Head of caudate nucleus (tissue), 42 donors: ENCODE data around the gene MFAP3.
A peak's percentile ranks its signal among the peaks of the same experiment; 100 is the strongest.
"Not testable (repeated sequence)": the region's sequence is repeated elsewhere in the genome, so short reads cannot be mapped to it uniquely, and the experiment has no call there.

Source experiments
- DNase-seq, 42 donors: peaks; one replicate each; pipeline versions ENCODE4 v3.0.0 to v3.0.0-alpha.2; 2020 to 2021; ENCODE audit warnings: mixed read lengths in 7 of 42
- intact Hi-C: fragments of 100-400 bp; cut with DNase I; formaldehyde crosslinking; loops from one replicate; pipeline ENCODE4 v1.15.0; 2022

MFAP3 gene

DNA sequence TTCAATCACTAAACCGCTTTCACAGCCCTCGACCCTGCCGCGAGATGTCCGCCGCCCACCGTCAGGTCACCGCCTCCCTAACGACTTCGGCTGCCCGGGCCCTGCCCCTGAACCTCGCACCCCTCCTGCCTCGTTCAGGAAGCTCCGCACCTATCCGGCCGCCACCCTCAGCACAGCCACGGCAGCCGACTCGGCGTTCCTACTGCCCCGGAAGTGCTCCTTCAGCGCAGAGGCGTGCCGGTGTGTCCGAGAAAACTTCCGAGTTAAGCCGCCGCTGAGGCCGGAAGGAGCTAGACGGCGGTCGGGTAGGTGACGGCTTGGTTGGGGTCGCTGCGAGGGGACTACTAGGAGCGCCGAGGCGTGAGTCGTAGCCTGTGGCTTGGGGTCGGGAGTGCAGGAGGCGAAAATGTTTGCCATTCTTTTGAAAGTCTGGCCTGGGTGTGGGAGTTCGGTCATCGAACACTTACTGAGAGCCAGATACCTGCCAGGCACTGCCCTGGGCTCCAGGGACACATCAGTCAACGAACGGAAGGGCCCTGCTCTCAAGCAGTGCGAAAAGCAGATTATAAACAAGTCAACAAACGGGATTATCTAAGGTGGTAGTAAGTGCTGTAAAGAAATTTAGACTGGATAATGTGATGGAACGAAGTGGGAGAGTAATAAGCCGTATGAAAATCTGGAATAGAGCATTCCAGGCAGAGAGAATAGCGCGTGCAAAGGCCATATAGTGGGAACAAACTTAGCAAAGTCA is at the start of gene MFAP3, which contains the start of gene FAM114A2:
Gene MFAP3 (plus strand): TSS at position 261 of the 751 bp plus-strand sequence. CDS start 10,756 bp downstream, outside the sequence.
Gene FAM114A2 (minus strand): TSS at position 204 of the 751 bp plus-strand sequence. CDS start 3,957 bp downstream, outside the sequence.
- DNase-seq: peak; percentile 76 to 95 (median 88)
- intact Hi-C loops: no loop called here

GRCh38 chr5:153991168-153991567 is 47.6 kb upstream of the MFAP3 start:
- no peak for DNase-seq
- intact Hi-C loops: no loop called here

GRCh38 chr5:153998010-153998409 is 40.8 kb upstream of the MFAP3 start:
- intact Hi-C loops: no loop called here
- DNase-seq: no peak

- no peak for DNase-seq
- intact Hi-C loops: no loop called here
Measured at GRCh38 chr5:153998768-153999167, 40.0 kb upstream of the MFAP3 start.

DNA sequence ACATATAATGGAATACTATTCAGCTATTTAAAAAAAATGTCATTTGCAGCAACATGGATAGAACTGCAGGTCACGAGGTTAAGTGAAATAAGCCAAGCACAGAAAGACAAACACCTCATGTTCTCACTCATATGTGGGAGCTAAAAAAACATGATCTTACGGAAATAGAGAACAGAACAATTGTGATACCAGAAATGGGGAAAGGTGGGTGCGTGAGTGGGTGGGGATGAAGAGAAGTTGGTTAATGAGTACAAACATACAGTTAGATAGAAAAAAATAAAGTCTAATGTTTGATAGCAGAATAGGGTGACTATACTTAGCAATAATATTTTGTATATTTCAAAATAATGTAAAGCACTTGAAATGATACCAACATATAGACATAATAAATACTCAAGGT is 38.8 kb upstream of the MFAP3 start:
- intact Hi-C loops: no loop called here

DNA sequence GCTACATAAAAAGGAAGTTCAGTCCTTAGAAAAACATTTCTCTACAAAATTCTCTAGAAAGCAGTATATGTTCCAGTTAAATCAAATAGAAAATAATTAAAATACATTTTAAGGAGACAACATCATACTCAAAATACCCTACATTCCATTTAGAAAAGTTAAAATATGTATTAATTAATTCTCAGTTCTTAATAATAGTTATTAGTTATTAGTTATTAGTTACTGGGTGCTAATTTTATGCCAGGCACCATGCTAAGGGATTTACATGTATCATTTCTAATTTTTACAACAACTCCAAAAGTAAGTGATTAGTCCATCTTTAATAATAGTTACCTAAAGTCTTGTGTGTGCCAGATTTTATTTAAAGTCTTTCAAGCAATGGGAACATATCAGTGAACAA is 38.1 kb upstream of the MFAP3 start:
- intact Hi-C loops: no loop called here
- DNase-seq: no peak

More for the DNA sequence above, 38.8 kb upstream of the MFAP3 start:
- DNase-seq: peak in 21 of 42 donors; percentile 5 to 68 (median 18)

DNA sequence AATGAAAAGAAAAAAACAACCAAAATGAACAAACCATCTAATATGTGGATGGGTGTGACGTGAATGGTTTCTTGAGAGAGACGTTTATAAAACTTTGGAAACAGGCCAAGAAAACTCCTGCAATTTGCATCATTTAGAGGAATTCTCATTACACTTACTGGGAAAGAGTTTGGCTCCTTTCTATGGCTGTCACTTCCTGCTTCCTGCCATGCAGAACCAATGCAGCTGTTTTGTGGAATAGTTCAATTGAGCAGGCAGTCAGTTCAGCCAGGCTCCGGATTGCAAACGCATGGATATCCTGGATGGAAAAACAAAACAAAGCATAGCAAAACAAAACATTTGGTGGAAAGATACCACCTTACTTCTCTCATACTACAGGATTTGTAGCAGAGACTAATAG is 36.7 kb upstream of the MFAP3 start:
- intact Hi-C loops: no loop called here
- no peak for DNase-seq

DNA sequence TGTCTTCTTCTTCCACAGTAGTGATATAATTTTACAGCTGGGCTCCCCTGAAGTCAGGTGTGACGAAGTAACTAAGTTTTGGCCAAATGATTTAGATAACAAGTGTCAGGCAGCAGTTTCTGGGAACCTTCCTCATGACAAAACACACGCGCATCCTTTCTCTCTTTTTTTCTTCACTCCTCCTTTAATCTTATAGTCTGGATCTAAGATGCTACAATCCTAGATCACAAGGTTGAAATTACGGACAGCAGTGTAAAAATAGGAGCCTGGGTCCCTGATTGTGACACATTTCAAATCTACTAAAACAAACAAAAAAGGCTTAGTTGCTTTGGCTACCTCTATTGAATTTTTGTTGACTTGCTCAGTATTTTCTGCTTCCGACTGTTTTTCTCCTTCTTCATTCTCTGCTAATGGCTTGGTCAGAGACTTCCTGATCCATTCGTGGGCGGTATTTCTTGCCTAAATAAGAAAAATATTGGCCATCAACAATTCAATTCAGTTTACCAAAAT is 36.2 kb upstream of the MFAP3 start:
- DNase-seq: no peak
- intact Hi-C loops: no loop called here

DNA sequence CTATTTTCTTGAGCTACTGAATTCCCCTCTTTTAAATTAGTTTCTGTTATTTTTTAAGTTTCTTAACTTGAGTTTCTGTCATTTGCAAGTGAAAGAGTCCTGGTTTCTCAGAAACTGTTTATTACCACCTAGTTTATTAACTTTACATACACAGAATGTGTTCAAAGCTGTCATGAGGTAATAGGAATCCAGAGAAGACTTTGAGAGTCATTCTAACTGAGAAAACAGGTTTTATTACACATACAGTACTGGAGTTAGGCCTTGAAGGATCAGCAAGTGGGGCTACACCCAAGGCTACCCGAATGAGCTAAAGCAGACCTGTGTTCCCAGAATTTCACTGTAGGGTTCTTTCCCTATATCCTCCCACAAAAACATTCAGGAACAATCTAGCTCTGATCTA is 33.1 kb upstream of the MFAP3 start:
- no peak for DNase-seq
- intact Hi-C loops: no loop called here

DNA sequence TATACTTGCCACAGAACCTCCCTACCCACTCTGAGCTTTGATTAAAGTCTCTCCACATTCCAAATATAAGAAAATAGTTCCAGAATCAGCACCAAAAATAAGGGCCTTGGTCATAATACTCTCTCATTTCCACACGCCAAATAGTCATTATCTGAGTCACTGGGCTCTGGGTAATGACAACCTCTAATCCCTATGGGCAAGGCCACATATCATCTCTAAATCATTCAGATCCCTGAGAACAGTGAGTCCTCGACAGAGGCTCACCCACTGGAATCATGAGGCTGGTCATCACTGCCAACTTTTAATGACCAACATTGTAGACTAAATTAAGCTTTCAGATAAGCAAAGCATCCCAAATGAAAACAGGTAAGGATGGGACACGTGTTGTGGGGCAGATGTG is 28.1 kb upstream of the MFAP3 start:
- intact Hi-C loops: no loop called here
- no peak for DNase-seq

GRCh38 chr5:154015071-154015693 is 23.6 kb upstream of the MFAP3 start:
- intact Hi-C loops: no loop called here
- DNase-seq: no peak

DNA sequence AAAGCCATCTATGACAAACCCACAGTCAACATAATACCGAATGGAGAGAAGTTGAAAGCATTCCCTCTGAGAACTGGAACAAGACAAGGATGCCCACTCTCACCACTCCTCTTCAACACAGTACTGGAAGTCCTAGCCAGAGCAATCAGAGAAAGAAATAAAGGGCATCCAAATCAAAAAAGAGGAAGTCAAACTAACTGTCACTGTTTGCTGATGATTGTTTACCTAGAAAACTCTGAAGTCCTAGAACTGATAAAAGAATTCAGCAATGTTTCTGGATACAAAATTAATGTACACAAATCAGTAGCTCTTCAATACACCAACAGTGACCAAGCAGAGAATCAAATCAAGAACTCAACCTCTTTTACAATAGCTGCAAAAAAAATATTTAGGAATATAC is 19.8 kb upstream of the MFAP3 start:
- intact Hi-C loops: not testable (repeated sequence)

DNA sequence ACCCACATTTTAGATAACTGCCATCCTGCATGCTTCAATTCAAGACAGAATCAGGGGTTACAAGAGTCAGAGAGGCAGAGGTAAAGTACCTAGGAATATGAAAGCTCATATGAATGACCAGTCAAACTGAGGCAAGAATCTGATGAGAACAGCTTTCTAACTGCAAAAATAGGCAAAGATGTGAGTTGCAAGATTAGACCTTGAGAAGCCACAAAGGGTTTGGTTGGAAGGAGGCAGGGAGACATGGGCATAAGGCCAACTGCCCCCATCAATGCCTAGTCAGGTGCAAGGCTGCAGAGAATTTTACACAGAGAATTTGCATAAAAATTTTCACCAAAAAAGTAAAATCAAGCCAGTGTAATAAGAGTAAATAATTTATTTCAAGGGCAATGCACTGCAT is 12.8 kb upstream of the MFAP3 start:
- intact Hi-C loops: no loop called here
- no peak for DNase-seq

More for the DNA sequence above, 19.8 kb upstream of the MFAP3 start:
- DNase-seq: not testable (repeated sequence)

- DNase-seq: no peak
- intact Hi-C loops: no loop called here
Measured at GRCh38 chr5:154031937-154032489, 6.8 kb upstream of the MFAP3 start.

GRCh38 chr5:154034944-154035343 is 3.8 kb upstream of the MFAP3 start:
- DNase-seq: no peak
- intact Hi-C loops: no loop called here

DNA sequence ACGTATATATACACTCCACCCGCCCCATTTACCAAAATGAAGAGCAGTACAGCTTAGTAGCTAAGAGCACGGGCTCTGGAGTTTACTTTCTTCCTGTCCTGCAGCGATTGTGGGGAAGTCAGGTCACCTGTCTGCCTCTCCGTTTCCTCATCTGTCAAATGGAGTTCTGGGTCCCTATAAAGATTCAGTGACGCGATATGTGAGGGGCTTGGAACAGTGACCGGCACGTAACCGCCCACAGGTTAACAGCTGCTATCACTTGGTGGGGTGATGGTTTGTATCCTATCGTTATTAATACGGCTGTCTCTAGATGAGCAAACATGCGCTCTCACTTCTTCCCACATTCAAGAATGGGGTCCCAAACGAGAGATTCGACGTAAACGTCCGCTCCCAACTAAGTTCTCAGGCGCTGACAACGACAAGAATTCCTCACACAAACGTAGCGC is 483 bp upstream of the MFAP3 start:
- peak in 10 of 42 donors; percentile 2 to 47 (median 18) for DNase-seq
- intact Hi-C loops: no loop called here

- no peak for DNase-seq
Measured at GRCh38 chr5:154039458-154039829, 677 bp downstream of the MFAP3 start.

GRCh38 chr5:154042766-154043165 is 4.0 kb downstream of the MFAP3 start:
- no peak for DNase-seq
- intact Hi-C loops: no loop called here

More at GRCh38 chr5:154039458-154039829, 677 bp downstream of the MFAP3 start:
- intact Hi-C loops: no loop called here

DNA sequence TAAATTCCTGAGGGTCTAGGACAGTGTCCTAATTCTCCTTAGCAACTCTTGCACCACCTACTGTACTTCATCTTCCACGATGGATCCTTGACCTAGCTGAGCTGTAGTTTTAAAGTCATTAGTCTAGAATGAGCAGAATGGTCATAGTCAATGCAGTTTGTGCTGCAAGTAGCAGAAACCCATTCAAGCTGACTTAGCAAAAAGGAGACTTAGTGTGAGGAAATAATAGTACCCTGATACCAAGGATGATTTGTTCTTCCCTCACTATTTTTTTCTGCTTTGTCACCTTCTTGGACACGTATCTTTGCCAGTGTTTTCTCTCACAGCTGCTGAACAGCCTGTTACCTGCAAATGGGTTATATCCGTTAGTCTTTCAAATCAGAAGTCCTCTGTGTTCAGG is 5.3 kb downstream of the MFAP3 start:
- intact Hi-C loops: no loop called here
- no peak for DNase-seq

- intact Hi-C loops: no loop called here
Measured at GRCh38 chr5:154044581-154044980, 5.8 kb downstream of the MFAP3 start.

More at GRCh38 chr5:154044581-154044980, 5.8 kb downstream of the MFAP3 start:
- no peak for DNase-seq
